Measurements from ENCODE around the gene GALNT17. TPM values are rescaled to one million over a fixed set of nuclear protein-coding genes. Genes with fewer than 3 reads are reported as not detected.

The GALNT17 gene
- total RNA-seq, 2 experiments from 2014 or later: not detected

- Mint-ChIP-seq H3K4me1 (ENCODE audit: low read depth) (no peaks in the 10 kb centered on the region), H3K9me3 (peaks cover 22% of the 10 kb centered on the region), H3K4me3 (no peak overlapping the region), H3K27me3 (no peaks in the 10 kb centered on the region), H3K36me3 (ENCODE audit: low read depth) (no peaks in the 10 kb centered on the region), H3K27ac (no peak overlapping the region)
- no peak for DNase-seq
- Histone ChIP-seq H3K27me3 (ENCODE audit: control insufficient read depth in 1 of 2, insufficient read depth in 2 of 2, low read length in 2 of 2) (no peaks in the 10 kb centered on the region), H3K9me3 (ENCODE audit: control insufficient read depth in 1 of 2, insufficient read depth in 1 of 2, low read length in 2 of 2) (peaks cover 0 to 22% of the 10 kb centered on the region in 2 experiments), H3K4me1 (ENCODE audit: insufficient read depth, low read length) (no peaks in the 10 kb centered on the region), H3K27ac (ENCODE audit: low read depth in 1 of 2, low read length in 2 of 2) (no peak overlapping the region), H3K4me3 (ENCODE audit: low read length) (no peak overlapping the region), H3K36me3 (ENCODE audit: insufficient read depth, low read length) (no peaks in the 10 kb centered on the region)
- ChIA-PET CTCF (no interaction called here), POLR2A (no interaction called here)
- intact Hi-C loops (cut with DNase I, micrococcal nuclease): no loop called here
- ATAC-seq (ENCODE audit: poor library complexity): no peak
- no peak for TF ChIP-seq CTCF (IDR thresholded peaks at IDR 0.05)
Observed at GRCh38 chr7:71243736-71244410, 111.9 kb downstream of the GALNT17 start.

- ChIA-PET POLR2A (no interaction called here), CTCF (no interaction called here)
- H3K27ac Mint-ChIP-seq: no peak overlapping the region
Observed at GRCh38 chr7:71245038-71245437, 113.1 kb downstream of the GALNT17 start.

GRCh38 chr7:71251706-71252105 lies 119.8 kb downstream of the GALNT17 start:
- intact Hi-C loops (cut with DNase I, micrococcal nuclease): no loop called here
- Histone ChIP-seq H3K27me3 (ENCODE audit: control insufficient read depth in 1 of 2, insufficient read depth in 2 of 2, low read length in 2 of 2) (no peaks in the 10 kb centered on the region), H3K4me3 (ENCODE audit: low read length) (no peak overlapping the region), H3K36me3 (ENCODE audit: insufficient read depth, low read length) (no peaks in the 10 kb centered on the region), H3K9me3 (ENCODE audit: control insufficient read depth in 1 of 2, insufficient read depth in 1 of 2, low read length in 2 of 2) (peaks cover 4 to 12% of the 10 kb centered on the region in 2 experiments), H3K4me1 (ENCODE audit: insufficient read depth, low read length) (no peaks in the 10 kb centered on the region), H3K27ac (ENCODE audit: low read depth in 1 of 2, low read length in 2 of 2) (no peak overlapping the region)
- Mint-ChIP-seq H3K9me3 (peaks cover 17% of the 10 kb centered on the region), H3K4me3 (no peak overlapping the region), H3K27me3 (no peaks in the 10 kb centered on the region), H3K4me1 (ENCODE audit: low read depth) (no peaks in the 10 kb centered on the region), H3K27ac (no peak overlapping the region), H3K36me3 (ENCODE audit: low read depth) (no peaks in the 10 kb centered on the region)
- no peak for TF ChIP-seq CTCF (IDR thresholded peaks at IDR 0.05)
- CTCF ChIA-PET: no interaction called here
- DNase-seq (no peak), ATAC-seq (ENCODE audit: poor library complexity) (no peak)
- POLR2A ChIA-PET: no interaction called here

More at GRCh38 chr7:71245038-71245437, 113.1 kb downstream of the GALNT17 start:
- Mint-ChIP-seq H3K36me3 (ENCODE audit: low read depth) (no peaks in the 10 kb centered on the region), H3K4me1 (ENCODE audit: low read depth) (no peaks in the 10 kb centered on the region), H3K27me3 (no peaks in the 10 kb centered on the region), H3K9me3 (peaks cover 20% of the 10 kb centered on the region), H3K4me3 (no peak overlapping the region)
- no peak for ATAC-seq (ENCODE audit: poor library complexity)
- Histone ChIP-seq H3K27me3 (ENCODE audit: control insufficient read depth in 1 of 2, insufficient read depth in 2 of 2, low read length in 2 of 2) (no peaks in the 10 kb centered on the region), H3K4me1 (ENCODE audit: insufficient read depth, low read length) (no peaks in the 10 kb centered on the region), H3K36me3 (ENCODE audit: insufficient read depth, low read length) (no peaks in the 10 kb centered on the region), H3K27ac (ENCODE audit: low read depth in 1 of 2, low read length in 2 of 2) (no peak overlapping the region), H3K4me3 (ENCODE audit: low read length) (no peak overlapping the region), H3K9me3 (ENCODE audit: control insufficient read depth in 1 of 2, insufficient read depth in 1 of 2, low read length in 2 of 2) (peaks cover 0 to 22% of the 10 kb centered on the region in 2 experiments)
- intact Hi-C loops (cut with DNase I, micrococcal nuclease): no loop called here
- TF ChIP-seq CTCF (IDR thresholded peaks at IDR 0.05): no peak
- DNase-seq: no peak
